Measurements from ENCODE around the gene SAYSD1. TPM values are rescaled to one million over a fixed set of nuclear protein-coding genes. Genes with fewer than 3 reads are reported as not detected.

SAYSD1 gene
- total RNA-seq, 1 donor from 2014 or later, result 8.2 TPM

- Histone ChIP-seq H3K9ac (no peak overlapping the region), H3K4me1 (no peaks in the 10 kb centered on the region), H3K79me2 (ENCODE audit: low read depth) (no peaks in the 10 kb centered on the region), H4K20me1 (ENCODE audit: low read depth) (no peaks in the 10 kb centered on the region), H3K9me3 (ENCODE audit: low read depth) (no peaks in the 10 kb centered on the region), H2AFZ (replicated peaks) (no peak overlapping the region), H3F3A (ENCODE audit: low read depth) (no peaks in the 10 kb centered on the region), H3K36me3 (no peaks in the 10 kb centered on the region), H3K4me2 (no peak overlapping the region), H3K27me3 (no peaks in the 10 kb centered on the region), H3K4me3 (no peak overlapping the region), H3K27ac (no peak overlapping the region)
- no peaks in the 10 kb centered on the region for H3K9me3 Mint-ChIP-seq
- no peak overlapping the region for H3K27ac Mint-ChIP-seq
- H3K36me3 Mint-ChIP-seq, result no peaks in the 10 kb centered on the region
- H3K4me3 Mint-ChIP-seq, result no peak overlapping the region
- TF ChIP-seq CTCF (IDR thresholded peaks at IDR 0.05), result no peak
- TF ChIP-seq EZH2 (IDR thresholded peaks at IDR 0.05), result no peak
- TF ChIP-seq EZH2phosphoT487 (IDR thresholded peaks at IDR 0.05), result no peak
- H3K4me1 Mint-ChIP-seq, result peaks cover 5% of the 10 kb centered on the region
- peaks cover 6% of the 10 kb centered on the region for H3K27me3 Mint-ChIP-seq (ENCODE audit: insufficient read depth, low read depth)
- no peak for DNase-seq (ENCODE audit: low spot score)
Measured at GRCh38 chr6:39080246-39080875, 34.6 kb downstream of the SAYSD1 start.

GRCh38 chr6:39079197-39080125 is 35.5 kb downstream of the SAYSD1 start:
- Histone ChIP-seq H2AFZ (replicated peaks) (no peak overlapping the region), H4K20me1 (ENCODE audit: low read depth) (no peaks in the 10 kb centered on the region), H3K27me3 (no peaks in the 10 kb centered on the region), H3K36me3 (no peaks in the 10 kb centered on the region), H3K4me1 (no peaks in the 10 kb centered on the region), H3K79me2 (ENCODE audit: low read depth) (no peaks in the 10 kb centered on the region), H3K9ac (no peak overlapping the region), H3K27ac (no peak overlapping the region), H3K9me3 (ENCODE audit: low read depth) (no peaks in the 10 kb centered on the region), H3F3A (ENCODE audit: low read depth) (no peaks in the 10 kb centered on the region), H3K4me3 (no peak overlapping the region), H3K4me2 (no peak overlapping the region)
- Mint-ChIP-seq H3K36me3 (no peaks in the 10 kb centered on the region), H3K4me1 (peaks cover 12% of the 10 kb centered on the region), H3K27me3 (ENCODE audit: insufficient read depth, low read depth) (peaks cover 5% of the 10 kb centered on the region), H3K9me3 (no peaks in the 10 kb centered on the region), H3K4me3 (no peak overlapping the region), H3K27ac (no peak overlapping the region)
- TF ChIP-seq EZH2 (IDR thresholded peaks at IDR 0.05) (no peak), CTCF (IDR thresholded peaks at IDR 0.05) (no peak), EZH2phosphoT487 (IDR thresholded peaks at IDR 0.05) (no peak)
- DNase-seq (ENCODE audit: low spot score), result no peak

- Histone ChIP-seq H3K9me3 (ENCODE audit: low read depth) (no peaks in the 10 kb centered on the region), H3K79me2 (ENCODE audit: low read depth) (no peaks in the 10 kb centered on the region), H3K4me2 (no peak overlapping the region), H3K27ac (no peak overlapping the region), H3K4me1 (no peaks in the 10 kb centered on the region), H4K20me1 (ENCODE audit: low read depth) (no peaks in the 10 kb centered on the region), H3K9ac (no peak overlapping the region), H3K36me3 (no peaks in the 10 kb centered on the region), H3K27me3 (no peaks in the 10 kb centered on the region), H3K4me3 (no peak overlapping the region), H3F3A (ENCODE audit: low read depth) (no peaks in the 10 kb centered on the region), H2AFZ (replicated peaks) (no peak overlapping the region)
- H3K9me3 Mint-ChIP-seq, result no peaks in the 10 kb centered on the region
- no peak overlapping the region for H3K4me3 Mint-ChIP-seq
- TF ChIP-seq CTCF (IDR thresholded peaks at IDR 0.05) (no peak), EZH2phosphoT487 (IDR thresholded peaks at IDR 0.05) (no peak), EZH2 (IDR thresholded peaks at IDR 0.05) (no peak)
- H3K4me1 Mint-ChIP-seq, result peaks cover 14% of the 10 kb centered on the region
- H3K27ac Mint-ChIP-seq, result no peak overlapping the region
- DNase-seq (ENCODE audit: low spot score), result no peak
- H3K27me3 Mint-ChIP-seq (ENCODE audit: insufficient read depth, low read depth), result peaks cover 5% of the 10 kb centered on the region
- no peaks in the 10 kb centered on the region for H3K36me3 Mint-ChIP-seq
Measured at GRCh38 chr6:39078695-39079094, 36.3 kb downstream of the SAYSD1 start.

All from neural progenitor cell (in vitro differentiated cells).